ENCODE measurements around the gene TLL1.

The TLL1 gene

DNA sequence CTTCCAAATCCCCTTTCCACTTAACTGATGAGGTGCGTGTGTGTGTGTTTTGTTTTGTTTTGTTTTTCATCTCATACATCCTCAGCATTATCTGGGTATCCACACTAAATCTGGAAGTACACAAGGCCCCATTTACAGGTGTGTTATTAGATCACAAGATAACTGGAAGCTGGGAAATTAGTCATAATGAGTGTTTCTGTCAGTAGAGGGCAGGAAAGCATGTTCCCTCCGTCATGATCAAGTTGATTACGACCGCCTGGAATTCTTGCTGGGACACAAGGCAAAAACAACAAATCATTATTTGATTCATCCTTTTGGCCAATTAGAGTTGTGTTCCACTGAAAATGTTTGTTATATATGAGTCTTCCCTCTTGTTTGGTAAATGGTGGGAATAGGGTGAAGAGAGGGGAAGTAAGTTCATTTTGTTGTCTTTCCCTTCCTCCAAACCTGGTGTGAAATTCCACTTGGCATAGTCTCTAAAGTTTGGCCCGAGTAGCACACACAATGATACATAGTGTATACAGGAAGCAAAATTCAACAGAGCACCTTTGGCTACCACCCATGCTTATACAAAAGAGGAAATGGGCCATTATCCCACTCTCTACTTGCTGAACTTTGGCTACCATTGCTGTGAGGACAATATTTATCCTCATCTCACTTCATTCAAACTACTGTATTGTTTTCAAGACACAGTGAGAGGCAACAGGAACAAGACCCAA is 33.3 kb upstream of the TLL1 start:
- no peak for TF ChIP-seq CTCF (IDR thresholded peaks at IDR 0.05; ENCODE audit: borderline replicate concordance, control extremely low read depth, extremely low read depth, insufficient read depth, missing control alignments)
- no peak for DNase-seq (ENCODE audit: low spot score)
- in situ Hi-C loops (cut with MboI; ENCODE audit: low sequenced_read_pairs, unreplicated experiment): no loop called here

DNA sequence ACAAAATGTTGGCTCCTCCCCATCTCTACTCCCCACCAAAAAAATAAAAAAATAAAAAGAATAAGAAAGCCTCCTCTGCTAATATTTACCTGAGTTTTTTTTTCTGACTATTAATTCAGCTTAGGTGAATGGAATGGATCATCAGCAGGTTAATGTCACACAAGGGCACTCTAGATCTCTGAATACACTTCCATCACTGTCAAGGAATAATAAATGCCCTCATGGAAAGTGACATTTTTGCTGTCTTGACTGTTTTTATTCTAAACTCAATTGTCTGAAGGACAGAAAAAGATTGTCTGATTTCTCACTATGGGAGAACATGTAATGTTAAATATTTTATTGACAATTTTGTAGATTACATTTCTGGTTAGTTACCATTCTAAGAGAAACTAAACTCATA is 30.4 kb upstream of the TLL1 start:
- in situ Hi-C loops (cut with MboI; ENCODE audit: low sequenced_read_pairs, unreplicated experiment): no loop called here
- no peak for DNase-seq (ENCODE audit: low spot score)
- TF ChIP-seq CTCF (IDR thresholded peaks at IDR 0.05; ENCODE audit: borderline replicate concordance, control extremely low read depth, extremely low read depth, insufficient read depth, missing control alignments): no peak

DNA sequence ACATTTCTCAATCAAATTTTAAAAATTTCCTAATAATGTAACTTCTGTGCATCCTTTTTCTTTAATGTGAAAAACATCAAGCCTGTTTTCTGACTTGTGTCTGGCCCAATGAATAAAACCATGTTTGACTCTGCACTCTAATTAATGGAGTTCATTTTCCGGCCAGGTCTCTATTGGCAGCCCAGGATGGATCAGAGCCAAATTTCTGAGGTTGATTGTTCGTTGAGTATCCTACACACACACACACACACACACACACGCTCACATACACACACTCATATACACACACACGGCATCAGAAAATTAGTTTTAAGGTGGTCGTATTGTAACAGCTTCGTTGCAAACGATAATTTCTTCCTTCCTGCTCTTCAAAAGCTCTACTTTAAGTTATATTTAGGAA is 28.9 kb upstream of the TLL1 start:
- in situ Hi-C loops (cut with MboI; ENCODE audit: low sequenced_read_pairs, unreplicated experiment): no loop called here
- no peak for TF ChIP-seq CTCF (IDR thresholded peaks at IDR 0.05; ENCODE audit: borderline replicate concordance, control extremely low read depth, extremely low read depth, insufficient read depth, missing control alignments)
- DNase-seq (ENCODE audit: low spot score): no peak

- in situ Hi-C loops (cut with MboI; ENCODE audit: low sequenced_read_pairs, unreplicated experiment): no loop called here
- no peak for DNase-seq (ENCODE audit: low spot score)
- TF ChIP-seq CTCF (IDR thresholded peaks at IDR 0.05; ENCODE audit: borderline replicate concordance, control extremely low read depth, extremely low read depth, insufficient read depth, missing control alignments): no peak
Observed at GRCh38 chr4:165851256-165851655, 21.8 kb upstream of the TLL1 start.

DNA sequence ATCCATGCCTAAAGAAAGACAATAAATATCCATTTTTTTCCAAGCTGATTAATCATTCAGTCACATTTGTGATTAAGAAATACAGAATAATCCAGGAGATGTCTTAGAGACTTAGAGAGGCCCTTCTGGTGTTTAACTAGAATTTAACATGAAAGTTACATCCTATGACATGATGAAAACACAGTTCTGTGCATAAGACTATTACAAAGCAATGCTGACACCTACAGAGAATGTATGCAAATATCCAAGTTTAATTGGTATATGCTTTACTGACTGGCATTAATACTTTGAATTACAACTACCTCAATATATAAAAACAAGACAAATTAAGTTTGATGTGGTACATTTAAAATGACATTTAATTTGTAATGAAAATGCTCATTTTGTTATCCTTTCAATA is 17.8 kb upstream of the TLL1 start:
- no peak for TF ChIP-seq CTCF (IDR thresholded peaks at IDR 0.05; ENCODE audit: borderline replicate concordance, control extremely low read depth, extremely low read depth, insufficient read depth, missing control alignments)
- in situ Hi-C loops (cut with MboI; ENCODE audit: low sequenced_read_pairs, unreplicated experiment): no loop called here
- no peak for DNase-seq (ENCODE audit: low spot score)

GRCh38 chr4:165861363-165861762 is 11.7 kb upstream of the TLL1 start:
- in situ Hi-C loops (cut with MboI; ENCODE audit: low sequenced_read_pairs, unreplicated experiment): no loop called here
- no peak for TF ChIP-seq CTCF (IDR thresholded peaks at IDR 0.05; ENCODE audit: borderline replicate concordance, control extremely low read depth, extremely low read depth, insufficient read depth, missing control alignments)

More at GRCh38 chr4:165861363-165861762, 11.7 kb upstream of the TLL1 start:
- no peak for DNase-seq (ENCODE audit: low spot score)
